Fibroblast of the aortic adventitia (primary cell): Measurements from ENCODE around the gene ARHGEF40. TPM values are rescaled to one million over a fixed set of nuclear protein-coding genes. Genes with fewer than 3 reads are reported as not detected.

Source experiments
- DNase-seq: peaks from one replicate; pipeline ENCODE4 v3.0.0-alpha.2; 2010; ENCODE audit warnings: low read depth
- H3K4me3 ChIP-seq: 2 replicates; pipeline ENCODE4 v1.5.1; 2011; ENCODE audit warnings: low read depth, mild to moderate bottlenecking, control low read depth, low read length, moderate library complexity
- CTCF ChIP-seq: IDR thresholded peaks from 2 replicates; pipeline ENCODE4 v1.5.1; 2011; ENCODE audit warnings: mild to moderate bottlenecking, low read length, control low read depth, inconsistent platforms; ENCODE audit not compliant: insufficient read depth
- total RNA-seq: library from RNA; depleted of rRNA; stranded (reverse); fragments of >200 nt; gene quantifications from 2 replicates; pipeline ENCODE4 v1.2.3, GENCODE V29; 2012; ENCODE audit warnings: low replicate concordance

The ARHGEF40 gene
- total RNA-seq, 1 donor: 47.4 TPM

DNA sequence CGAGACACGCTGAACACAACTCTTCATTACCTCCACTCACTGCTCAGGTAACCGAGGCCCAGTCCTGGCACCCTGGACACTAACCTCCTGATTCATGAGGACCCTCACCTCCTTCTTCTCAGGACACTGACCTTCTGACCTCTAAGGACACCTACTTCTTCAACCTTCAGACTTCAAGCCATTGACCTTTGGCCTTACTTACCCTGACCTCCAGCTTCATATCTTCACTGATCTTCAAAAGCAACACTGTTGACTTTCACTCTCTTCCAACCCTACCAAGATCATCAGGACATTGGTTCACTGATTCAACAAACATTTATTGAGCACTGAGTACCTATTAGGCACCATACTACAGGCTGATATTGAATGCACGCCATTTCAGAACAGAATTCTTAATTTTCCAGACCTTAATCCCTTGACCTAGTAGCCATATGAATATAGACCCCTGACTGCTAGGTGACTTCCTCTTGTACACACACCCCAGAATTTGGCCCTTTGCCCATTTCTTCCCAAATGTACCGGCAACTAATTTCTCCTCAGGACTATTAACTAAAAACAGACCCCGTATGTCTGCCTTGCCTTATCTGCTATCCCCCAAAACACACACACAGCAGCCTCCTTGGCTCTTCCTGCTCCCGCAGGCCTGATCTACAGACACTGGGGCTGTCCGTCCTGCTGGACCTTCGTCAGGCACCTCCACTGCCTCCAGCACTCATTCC, 5.8 kb downstream of the ARHGEF40 start:
- TF ChIP-seq CTCF: no peak
- H3K4me3 ChIP-seq: no peak overlapping the region
- no peak for DNase-seq

DNA sequence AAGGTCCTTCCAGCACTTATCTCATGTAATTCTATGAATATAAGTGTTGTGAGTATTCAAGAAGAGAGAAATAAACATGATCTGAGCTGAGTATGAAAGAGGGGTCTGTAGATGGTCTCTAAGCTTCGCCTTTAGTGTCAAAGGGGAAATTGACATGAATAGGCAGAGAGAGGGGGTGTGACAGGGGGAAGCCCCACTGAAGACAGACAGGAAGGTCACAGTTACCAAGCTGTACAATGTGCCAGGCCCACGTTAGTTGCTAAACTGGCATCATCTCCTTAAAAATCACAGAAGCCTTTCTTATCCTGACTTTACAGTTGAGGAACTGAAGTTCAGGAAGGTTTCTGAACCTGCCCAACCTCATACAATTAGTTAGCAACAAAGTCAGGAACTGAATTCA, 7.6 kb downstream of the ARHGEF40 start:
- no peak for TF ChIP-seq CTCF
- no peak for DNase-seq

DNA sequence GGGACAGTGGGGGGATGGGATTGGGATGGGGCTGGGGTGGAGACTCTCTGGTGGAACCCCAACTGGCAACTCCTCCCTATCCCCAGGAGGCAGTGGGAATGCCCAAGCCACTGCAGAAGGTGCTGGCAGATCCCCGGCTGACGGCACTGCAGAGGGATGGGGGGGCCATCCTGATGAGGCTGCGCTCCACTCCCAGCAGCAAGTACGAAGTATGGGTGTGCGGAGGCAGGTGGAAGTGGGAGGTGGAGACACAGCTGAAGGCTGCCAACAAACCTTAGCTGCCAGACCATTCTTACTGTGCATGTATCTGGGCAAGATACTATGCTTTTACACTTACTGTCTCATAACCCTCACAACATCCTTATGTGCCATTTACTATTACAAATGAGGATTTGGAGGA, 8.2 kb downstream of the ARHGEF40 start:
- H3K4me3 ChIP-seq: no peak overlapping the region
- no peak for DNase-seq
- TF ChIP-seq CTCF: no peak

More for the DNA sequence above, 7.6 kb downstream of the ARHGEF40 start:
- H3K4me3 ChIP-seq: no peak overlapping the region

- no peak for DNase-seq
- no peak for TF ChIP-seq CTCF
- no peak overlapping the region for H3K4me3 ChIP-seq
Measured at GRCh38 chr14:21078726-21079125, 8.6 kb downstream of the ARHGEF40 start.

DNA sequence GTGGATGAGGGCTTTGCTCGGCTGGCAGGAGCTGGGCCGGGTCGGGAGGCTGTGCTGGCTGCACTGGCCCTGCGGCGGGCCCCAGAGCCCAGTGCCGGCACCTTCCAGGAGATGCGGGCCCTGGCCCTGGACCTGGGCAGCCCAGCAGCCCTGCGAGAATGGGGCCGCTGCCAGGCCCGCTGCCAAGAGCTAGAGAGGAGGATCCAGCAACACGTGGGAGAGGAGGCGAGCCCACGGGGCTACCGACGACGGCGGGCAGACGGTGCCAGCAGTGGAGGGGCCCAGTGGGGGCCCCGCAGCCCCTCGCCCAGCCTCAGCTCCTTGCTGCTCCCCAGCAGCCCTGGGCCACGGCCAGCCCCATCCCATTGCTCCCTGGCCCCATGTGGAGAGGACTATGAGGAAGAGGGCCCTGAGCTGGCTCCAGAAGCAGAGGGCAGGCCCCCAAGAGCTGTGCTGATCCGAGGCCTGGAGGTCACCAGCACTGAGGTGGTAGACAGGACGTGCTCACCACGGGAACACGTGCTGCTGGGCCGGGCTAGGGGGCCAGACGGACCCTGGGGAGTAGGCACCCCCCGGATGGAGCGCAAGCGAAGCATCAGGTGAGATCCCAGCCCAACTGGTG, 11.5 kb downstream of the ARHGEF40 start:
- DNase-seq: no peak
- H3K4me3 ChIP-seq: no peak overlapping the region
- TF ChIP-seq CTCF: no peak

DNA sequence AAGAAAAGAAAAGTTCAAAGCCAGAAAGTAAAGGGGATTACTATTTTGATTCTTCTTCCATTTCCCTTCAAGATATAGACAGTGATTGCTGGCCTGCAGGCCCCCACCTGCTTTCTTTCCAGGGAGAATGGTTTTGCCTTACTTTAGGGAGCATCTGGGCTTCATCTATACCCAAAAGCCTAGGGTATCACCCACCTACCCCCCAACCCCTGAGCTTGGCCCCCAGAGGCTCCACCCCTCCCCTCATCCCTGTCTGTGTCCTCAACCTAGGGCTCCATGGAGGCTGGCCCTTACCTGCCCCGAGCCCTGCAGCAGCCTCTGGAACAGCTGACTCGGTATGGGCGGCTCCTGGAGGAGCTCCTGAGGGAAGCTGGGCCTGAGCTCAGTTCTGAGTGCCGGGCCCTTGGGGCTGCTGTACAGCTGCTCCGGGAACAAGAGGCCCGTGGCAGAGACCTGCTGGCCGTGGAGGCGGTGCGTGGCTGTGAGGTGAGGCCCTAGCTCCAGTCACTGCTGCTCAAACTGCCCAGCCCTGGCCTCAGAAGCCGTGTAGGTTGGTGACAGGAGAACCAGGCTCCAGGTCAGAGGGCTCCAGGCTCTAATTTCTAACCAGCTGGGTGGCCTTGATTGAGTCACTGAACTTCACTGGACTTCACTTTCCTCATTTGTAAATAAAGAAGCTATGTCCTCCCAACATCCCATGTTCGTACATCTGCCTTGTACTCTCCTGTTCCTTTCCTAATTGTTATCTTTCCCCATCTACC, 13.6 kb downstream of the ARHGEF40 start:
- DNase-seq: no peak

More for the DNA sequence above, 13.6 kb downstream of the ARHGEF40 start:
- TF ChIP-seq CTCF: no peak
- no peak overlapping the region for H3K4me3 ChIP-seq
